HFF-Myc (cell line): ENCODE data around the gene GFRA1.
A peak's percentile ranks its signal among the peaks of the same experiment; 100 is the strongest.

Experiments
- DNase-seq: peaks from one replicate; pipeline ENCODE4 v3.0.0-alpha.2; 2011; ENCODE audit warnings: low read depth; ENCODE audit errors: extremely low read depth
- H3K4me3 ChIP-seq: replicated peaks from 2 replicates; pipeline ENCODE4 v1.5.1; 2011; ENCODE audit warnings: low read depth, mild to moderate bottlenecking, control low read depth, low read length
- CTCF ChIP-seq: IDR thresholded peaks from 2 replicates; pipeline ENCODE4 v1.5.1; 2012; ENCODE audit warnings: mild to moderate bottlenecking, low read depth, low read length, control low read depth; ENCODE audit errors: missing control alignments

Gene GFRA1

GRCh38 chr10:116216676-116217075 lies 56.3 kb downstream of the GFRA1 start:
- no peak for TF ChIP-seq CTCF
- no peak for DNase-seq
- no peak overlapping the region for H3K4me3 ChIP-seq

DNA sequence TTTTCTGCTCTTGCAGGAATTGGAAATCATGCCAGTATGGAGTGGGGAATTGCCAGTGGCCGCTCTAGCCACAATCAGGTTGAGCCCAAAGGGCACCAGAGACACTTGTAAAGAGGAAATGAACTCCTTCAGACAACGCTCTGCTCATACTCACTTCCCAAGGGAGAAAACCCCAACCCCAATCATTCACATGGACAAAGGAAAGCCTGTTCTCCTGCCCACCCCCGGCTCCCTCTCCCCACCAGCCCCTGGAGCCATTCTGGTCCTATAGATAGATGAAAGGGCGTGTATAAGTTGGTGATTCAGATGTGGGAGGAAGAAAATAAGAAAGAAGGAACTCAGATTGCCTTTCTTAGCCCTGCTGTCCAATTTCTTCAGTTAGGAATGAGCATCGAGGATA lies 57.4 kb downstream of the GFRA1 start:
- DNase-seq, result no peak
- TF ChIP-seq CTCF, result no peak
- H3K4me3 ChIP-seq, result no peak overlapping the region

DNA sequence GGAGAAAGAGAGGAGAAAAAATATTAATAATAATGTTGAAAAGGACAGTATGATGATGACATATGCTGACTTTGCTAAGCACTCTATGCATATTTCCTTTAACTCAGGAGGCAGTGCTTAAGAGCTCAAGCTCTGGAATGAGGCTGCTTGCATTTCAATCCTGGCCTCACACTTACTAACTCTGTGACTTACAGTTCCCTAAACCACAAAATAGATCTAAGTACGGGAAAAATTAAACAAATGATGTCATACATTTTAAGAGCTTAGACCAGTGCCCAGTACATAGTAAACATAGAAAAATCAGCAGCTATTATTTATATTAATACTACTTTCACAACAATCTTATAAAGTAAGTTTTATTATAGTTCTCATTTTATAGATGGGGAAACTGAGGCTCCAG lies 61.3 kb downstream of the GFRA1 start:
- no peak for TF ChIP-seq CTCF
- no peak overlapping the region for H3K4me3 ChIP-seq
- peak; percentile 82 for DNase-seq

DNA sequence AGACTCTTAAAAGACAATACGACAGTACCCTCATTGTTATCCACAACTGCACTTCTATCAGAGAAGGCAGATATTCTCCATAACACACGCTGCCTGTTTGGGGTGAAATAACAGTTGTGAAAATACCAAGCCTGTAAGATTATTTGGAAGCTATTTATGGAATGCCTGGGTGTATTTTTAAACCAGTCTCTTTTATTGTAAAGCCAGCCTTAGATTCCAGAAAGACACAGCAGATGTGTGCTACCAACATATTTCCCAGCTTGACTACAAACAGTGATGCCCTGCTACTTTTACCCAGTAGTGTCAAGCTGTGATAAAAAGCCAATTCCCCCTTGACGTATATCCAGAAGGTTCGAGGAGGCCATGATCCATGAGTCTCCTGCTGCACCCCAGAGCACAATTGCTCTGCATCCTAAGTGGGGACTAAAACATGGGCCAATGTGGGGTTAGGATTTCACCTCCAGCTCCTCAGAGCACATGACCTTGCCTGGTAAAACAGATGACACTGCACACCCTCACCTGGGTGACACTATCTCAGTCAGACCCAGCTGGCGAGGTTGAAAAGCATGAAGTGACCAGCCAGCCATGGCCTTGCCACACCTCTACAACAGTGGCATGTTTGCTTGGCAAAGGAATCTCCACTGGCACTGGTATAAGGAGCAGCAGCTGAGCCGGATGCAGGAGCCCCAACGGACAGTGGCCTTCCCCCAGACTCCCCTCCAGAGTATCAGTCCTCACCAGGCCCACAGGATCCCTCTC lies 62.2 kb downstream of the GFRA1 start:
- H3K4me3 ChIP-seq, result no peak overlapping the region
- no peak for DNase-seq

GRCh38 chr10:116209781-116210180 lies 63.2 kb downstream of the GFRA1 start:
- DNase-seq, result no peak
- no peak overlapping the region for H3K4me3 ChIP-seq

More for the DNA sequence above, 62.2 kb downstream of the GFRA1 start:
- no peak for TF ChIP-seq CTCF

DNA sequence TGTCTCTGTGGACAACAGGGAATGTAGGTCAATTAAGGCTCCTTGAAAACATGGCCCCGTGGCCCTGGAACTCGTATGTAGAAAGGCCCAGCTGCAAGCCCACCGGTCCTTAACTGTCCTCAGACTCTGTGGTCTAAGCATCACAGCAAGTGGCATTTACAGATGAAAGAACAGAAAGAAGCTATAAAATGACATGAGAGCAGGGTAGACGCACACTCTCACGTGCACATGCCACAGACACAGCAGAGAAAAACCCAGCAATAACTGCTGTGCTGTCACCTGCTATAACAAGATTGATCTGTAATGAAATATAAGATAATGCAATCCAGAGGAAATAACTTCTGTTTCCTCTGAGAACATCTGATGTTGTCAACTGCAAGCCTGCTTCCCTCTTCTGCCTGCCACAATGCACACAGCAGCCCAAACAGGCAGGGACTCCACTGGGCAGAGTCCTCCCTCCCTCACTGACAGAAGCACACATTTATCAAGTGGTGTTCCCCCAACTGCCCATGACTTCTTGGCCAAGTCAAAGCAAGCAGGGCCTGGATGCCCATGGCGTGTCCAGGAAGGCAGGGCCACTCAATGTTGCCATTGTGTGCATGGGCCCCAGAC lies 63.9 kb downstream of the GFRA1 start:
- no peak overlapping the region for H3K4me3 ChIP-seq
- TF ChIP-seq CTCF, result no peak
- DNase-seq, result no peak

More at GRCh38 chr10:116209781-116210180, 63.2 kb downstream of the GFRA1 start:
- TF ChIP-seq CTCF, result no peak

- no peak for TF ChIP-seq CTCF
- no peak for DNase-seq
- no peak overlapping the region for H3K4me3 ChIP-seq
These were observed 65.3 kb downstream of the GFRA1 start for GRCh38 chr10:116207690-116208089.
